Skin of body (tissue), 2 donors: Measurements from ENCODE around the gene PSG6. TPM values are rescaled to one million over a fixed set of nuclear protein-coding genes. Genes with fewer than 3 reads are reported as not detected.
"Not testable (repeated sequence)": the region's sequence is repeated elsewhere in the genome, so short reads cannot be mapped to it uniquely, and the experiment has no call there.

ENCODE experiments used
- DNase-seq: peaks from one replicate; lab custom pipeline; 2025; lab: John Stamatoyannopoulos, UW
- total RNA-seq: library from RNA; depleted of rRNA; stranded (reverse); fragments of >200 nt; gene quantifications from one replicate; pipeline ENCODE4 v1.2.3, GENCODE V29; 2014

The PSG6 gene
- total RNA-seq = not detected

- DNase-seq = not testable (repeated sequence)
Observed at GRCh38 chr19:42917634-42918033, at the start of gene PSG6. PSG6 (minus strand) TSS chr19:42917894; CDS start chr19:42917792, 102 bp downstream.

DNA sequence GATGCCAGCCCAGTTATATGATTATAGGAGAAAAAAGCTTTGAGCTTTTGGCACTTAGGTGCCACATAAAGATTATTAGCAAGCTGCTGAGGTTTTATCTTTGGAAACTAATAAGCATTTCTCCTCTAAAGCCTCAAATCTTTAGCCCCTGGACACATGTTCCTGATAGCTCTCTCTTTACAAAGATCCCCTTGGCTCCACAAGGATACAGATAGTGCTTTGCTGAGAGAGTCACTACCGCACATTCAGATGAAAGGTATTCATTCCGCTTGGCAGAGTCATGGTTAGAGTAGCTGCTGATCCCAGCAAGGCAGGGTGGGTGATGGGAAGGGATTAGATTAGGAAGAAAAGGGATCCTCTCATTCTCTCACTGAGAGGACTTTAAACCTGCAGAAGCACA, 47.5 kb upstream of the PSG6 start:
- DNase-seq = no peak

- DNase-seq = no peak
Observed at GRCh38 chr19:42961119-42961518, 43.4 kb upstream of the PSG6 start.

GRCh38 chr19:42952126-42952525, 34.4 kb upstream of the PSG6 start:
- DNase-seq = not testable (repeated sequence)

DNA sequence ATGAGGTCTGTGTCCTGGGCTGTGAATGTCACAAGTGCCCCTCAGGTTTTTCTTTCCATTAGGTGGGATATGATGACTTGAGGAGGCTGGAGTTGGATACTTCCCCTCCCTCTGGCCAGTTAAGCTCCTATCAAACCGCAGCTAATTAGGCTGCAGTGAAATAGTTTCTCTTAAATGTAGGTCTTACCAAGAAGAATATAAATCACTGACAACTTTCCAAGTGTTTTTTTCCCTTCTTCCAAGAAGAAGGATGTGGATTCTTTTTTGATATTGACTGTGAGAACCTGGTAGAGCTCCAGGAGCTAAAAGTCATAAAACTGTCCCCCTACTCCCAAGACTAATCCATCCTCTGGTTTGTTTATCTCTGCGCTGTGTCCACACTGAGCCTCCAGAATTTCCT, 33.8 kb upstream of the PSG6 start:
- DNase-seq = not testable (repeated sequence)

GRCh38 chr19:42942187-42942789, 24.6 kb upstream of the PSG6 start:
- no peak for DNase-seq

DNA sequence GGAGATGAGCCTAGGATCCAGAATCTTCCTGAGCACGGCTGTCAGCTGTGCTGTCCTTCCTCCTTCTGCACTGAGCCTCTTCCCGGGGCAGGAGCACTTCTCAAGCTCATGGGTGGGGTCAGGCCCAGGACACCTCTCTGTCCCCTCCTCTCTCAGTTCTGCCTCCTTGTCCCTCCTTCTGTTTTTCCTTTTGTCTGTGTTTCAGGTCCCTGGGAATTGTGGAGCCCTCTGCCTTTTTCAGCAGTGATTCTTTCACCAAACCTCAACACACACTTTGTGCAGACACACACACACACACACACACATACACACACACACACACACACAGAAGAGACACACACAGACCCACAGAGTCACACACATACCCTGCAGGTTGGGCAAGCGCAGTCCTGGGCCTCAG, 19.4 kb upstream of the PSG6 start, which contains the start of gene PSG7:
Gene PSG7 (minus strand): TSS at position 101 of the 400 bp plus-strand sequence. CDS start 131 bp downstream, outside the sequence.
- DNase-seq = not testable (repeated sequence)

GRCh38 chr19:42934726-42935125, 17.0 kb upstream of the PSG6 start:
- DNase-seq = not testable (repeated sequence)

GRCh38 chr19:42934183-42934582, 16.5 kb upstream of the PSG6 start:
- not testable (repeated sequence) for DNase-seq

DNA sequence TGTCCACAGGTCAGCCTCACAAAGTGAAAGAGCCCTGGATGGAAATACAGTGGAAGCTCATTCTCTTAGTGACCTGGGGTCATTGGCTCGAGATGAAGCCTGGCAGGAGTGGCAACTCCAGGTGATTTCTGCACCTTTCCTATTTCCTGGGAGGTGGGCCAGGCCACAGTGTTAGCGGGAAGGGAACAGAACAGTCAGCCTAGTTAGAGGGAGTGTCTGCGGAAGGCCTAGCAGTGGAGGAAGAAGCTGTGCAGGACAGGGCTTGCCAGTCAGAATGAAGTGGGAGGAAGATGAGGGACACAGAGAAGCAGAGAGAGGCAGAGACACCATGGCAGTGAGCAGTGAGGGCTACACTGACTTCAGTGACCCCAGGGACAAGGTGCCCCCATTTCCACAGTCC, 15.7 kb upstream of the PSG6 start:
- not testable (repeated sequence) for DNase-seq

- DNase-seq = not testable (repeated sequence)
Observed at GRCh38 chr19:42932485-42933101, 14.9 kb upstream of the PSG6 start.

- DNase-seq = not testable (repeated sequence)
Observed at GRCh38 chr19:42930214-42930613, 12.5 kb upstream of the PSG6 start.

GRCh38 chr19:42928896-42929295, 11.2 kb upstream of the PSG6 start:
- no peak for DNase-seq

DNA sequence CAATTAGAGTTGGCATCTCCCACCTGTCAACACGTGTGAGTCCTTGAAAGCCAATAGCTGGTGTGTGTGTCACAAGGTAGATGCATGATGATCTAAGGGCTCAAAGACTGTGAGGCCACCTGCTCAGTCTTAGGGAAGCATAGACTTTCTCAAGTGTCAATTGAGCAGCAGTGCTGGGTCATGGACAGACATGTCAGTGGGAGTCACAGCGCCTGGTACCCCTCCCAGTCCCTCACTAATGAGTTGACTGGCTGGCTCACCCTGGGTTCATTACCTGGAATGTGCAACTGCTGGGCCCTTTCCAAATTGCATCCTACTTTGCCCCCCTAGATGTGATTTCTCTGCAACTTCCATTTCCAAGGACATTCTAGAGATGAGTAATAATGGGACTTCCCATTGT, 9.1 kb upstream of the PSG6 start:
- DNase-seq = no peak

- not testable (repeated sequence) for DNase-seq
Observed at GRCh38 chr19:42923106-42923505, 5.4 kb upstream of the PSG6 start.

DNA sequence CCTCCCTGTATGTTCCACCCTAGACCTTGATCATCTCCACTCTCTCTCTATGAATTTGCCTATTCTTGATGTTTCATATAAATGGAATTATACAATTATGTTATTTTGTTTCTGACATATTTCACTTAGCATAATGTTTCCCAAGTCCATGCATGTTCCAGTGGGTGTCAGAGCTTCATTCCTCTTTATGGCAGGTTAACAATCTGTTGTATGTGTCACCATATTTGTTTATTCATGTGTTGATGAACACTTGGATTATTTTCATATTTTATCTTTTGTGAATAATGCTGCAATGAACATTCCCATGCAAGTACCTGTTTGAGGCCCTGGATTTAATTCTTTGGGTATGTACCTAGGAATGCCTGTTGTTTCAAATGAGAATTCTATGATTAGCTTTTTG, 3.3 kb upstream of the PSG6 start:
- DNase-seq = not testable (repeated sequence)

DNA sequence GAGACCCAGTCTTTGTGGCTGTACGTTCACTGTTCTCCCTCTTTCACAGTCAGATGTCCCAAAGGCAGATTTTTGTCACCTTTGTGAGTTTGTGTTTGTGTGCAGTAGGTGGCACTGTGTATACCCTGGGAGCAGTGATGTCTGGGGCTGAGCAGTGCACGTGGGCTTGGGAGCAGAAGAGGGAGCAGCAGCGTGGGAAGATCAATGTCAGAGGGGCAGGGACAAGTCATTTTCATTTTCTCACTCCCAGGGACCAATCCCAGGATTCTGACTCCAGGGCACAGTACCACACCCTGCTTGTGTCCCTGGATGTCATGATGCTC, 2.0 kb upstream of the PSG6 start:
- no peak for DNase-seq

DNA sequence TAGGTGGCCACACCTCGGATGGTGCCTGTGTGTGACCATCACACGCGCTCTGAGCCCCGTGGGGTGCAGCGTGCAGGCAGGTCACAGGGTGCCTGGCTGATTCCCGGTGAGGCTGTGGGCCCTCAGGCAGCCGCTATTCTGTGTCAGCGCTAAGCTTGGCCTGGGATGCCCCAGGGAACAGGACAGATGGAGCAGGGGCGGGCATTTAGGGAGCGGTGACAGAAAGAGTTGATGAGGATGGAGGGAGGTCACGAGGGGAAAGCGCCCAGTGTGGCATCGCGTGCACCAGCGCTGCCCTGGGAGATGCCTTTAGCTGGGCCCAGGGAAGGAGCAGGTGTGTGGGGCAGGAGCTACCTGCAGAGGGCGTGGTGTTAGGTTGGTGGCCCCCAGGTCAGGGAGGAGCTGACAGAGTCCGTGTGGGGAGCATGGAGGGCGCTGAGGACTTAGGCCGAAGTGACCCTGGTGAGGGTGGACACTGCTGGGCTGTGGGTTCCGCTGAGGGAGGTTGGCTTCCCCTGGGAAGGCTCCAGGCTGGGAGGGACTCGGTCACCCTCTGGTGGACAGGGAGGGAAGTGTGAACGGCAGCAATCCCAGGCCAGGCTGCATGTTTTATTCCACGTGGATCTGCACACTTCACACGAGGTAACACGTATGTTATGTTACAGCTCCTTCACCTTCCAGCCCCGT, 1.5 kb upstream of the PSG6 start:
- not testable (repeated sequence) for DNase-seq

- DNase-seq = not testable (repeated sequence)
Observed at GRCh38 chr19:42918377-42919069, 829 bp upstream of the PSG6 start.

DNA sequence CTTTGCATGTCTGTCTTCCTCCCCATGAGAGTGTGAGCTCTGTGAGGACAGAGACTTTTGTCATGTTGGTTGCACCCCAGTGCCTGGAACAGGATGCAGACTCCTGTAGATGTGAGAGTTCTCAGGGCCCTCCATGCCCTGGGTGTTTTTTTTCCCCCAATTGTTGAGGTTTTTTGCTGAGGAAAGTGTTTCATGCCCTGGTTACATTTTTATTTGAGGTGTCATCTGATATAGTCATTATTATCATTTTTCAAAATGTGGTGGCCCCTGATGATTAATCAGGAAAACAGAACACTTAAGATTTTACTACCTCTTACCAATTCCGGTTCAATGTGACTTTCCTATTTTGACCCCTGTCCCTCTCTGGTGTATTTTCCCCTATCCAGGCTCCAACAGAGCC, 763 bp downstream of the PSG6 start:
- DNase-seq = not testable (repeated sequence)

DNA sequence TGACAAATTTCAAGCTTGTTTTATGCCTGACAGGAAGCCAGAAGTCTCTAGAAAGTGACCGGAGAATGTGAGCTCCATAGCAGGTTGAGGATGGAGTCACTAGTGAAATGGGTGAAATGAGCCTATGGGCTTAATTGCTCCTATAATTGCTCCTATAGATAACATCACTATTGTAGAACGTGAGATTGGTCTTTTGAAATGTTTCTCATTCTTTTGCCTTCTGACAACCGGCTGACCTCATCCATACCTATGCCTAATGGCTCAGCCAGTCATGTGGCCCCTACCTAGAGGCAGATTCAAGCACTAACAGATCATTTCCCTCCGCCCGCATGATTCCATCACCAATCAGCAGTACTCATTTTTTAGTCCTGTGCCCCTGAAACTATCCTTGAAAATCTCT, 4.2 kb downstream of the PSG6 start:
- not testable (repeated sequence) for DNase-seq

GRCh38 chr19:42912941-42913340, 4.8 kb downstream of the PSG6 start:
- not testable (repeated sequence) for DNase-seq
